OCI-LY3 (cell line): Measurements from ENCODE around the gene ABCG1.

ENCODE experiments used
- H2AFZ ChIP-seq: fragments of 200-600, 300-600 bp; shearing (Covaris generic); 2 replicates; pipeline ENCODE4 v1.6.0; 2014; ENCODE audit warnings: antibody characterized with exemption, low read depth, low read length
- H3K27ac ChIP-seq: fragments of 200-600, 300-600 bp; sonication (generic); 2 replicates; pipeline ENCODE4 v1.5.1; 2014; ENCODE audit warnings: mild to moderate bottlenecking, low read length, moderate library complexity, mixed read lengths
- H3K27me3 ChIP-seq: fragments of 200-600, 300-600 bp; sonication (generic); 2 replicates; pipeline ENCODE4 v1.6.1; 2014; ENCODE audit warnings: low read depth, low read length, mixed read lengths
- H3K36me3 ChIP-seq: fragments of 200-600, 300-600 bp; sonication (generic); replicated peaks from 2 replicates; pipeline ENCODE3; 2014; ENCODE audit warnings: low read depth, low read length, mixed read lengths
- H3K4me1 ChIP-seq: fragments of 300-600, 200-600 bp; sonication (generic); 2 replicates; pipeline ENCODE4 v1.6.1; 2014; ENCODE audit warnings: low read length, mixed read lengths
- H3K4me2 ChIP-seq: fragments of 200-600, 300-600 bp; sonication (generic); 2 replicates; pipeline ENCODE4 v1.6.1; 2014; ENCODE audit warnings: low read length, mixed read lengths
- H3K4me3 ChIP-seq: fragments of 300-600, 200-600 bp; sonication (generic); 2 replicates; pipeline ENCODE4 v1.5.1; 2014; ENCODE audit warnings: antibody characterized with exemption, mild to moderate bottlenecking, low read length, moderate library complexity
- H3K79me2 ChIP-seq: fragments of 300-600, 200-600 bp; shearing (Covaris generic); 2 replicates; pipeline ENCODE4 v1.6.1; 2014; ENCODE audit warnings: mild to moderate bottlenecking, low read length, mixed read lengths
- H3K9ac ChIP-seq: fragments of 300-600, 200-600 bp; shearing (Covaris generic); 2 replicates; pipeline ENCODE4 v1.6.0; 2014; ENCODE audit warnings: mild to moderate bottlenecking, low read length, moderate library complexity
- H3K9me3 ChIP-seq: fragments of 200-600, 300-600 bp; shearing (Covaris generic); 2 replicates; pipeline ENCODE4 v1.6.1; 2014; ENCODE audit warnings: low read length, mixed read lengths; ENCODE audit not compliant: insufficient read depth
- H4K20me1 ChIP-seq: fragments of 200-600, 300-600 bp; sonication (generic); 2 replicates; pipeline ENCODE4 v1.6.1; 2016; ENCODE audit warnings: low read length, mixed read lengths; ENCODE audit not compliant: insufficient read depth
- CTCF ChIP-seq: fragments of 200-600, 300-600 bp; sonication (generic); IDR thresholded peaks from 2 replicates; pipeline ENCODE4 v1.5.1; 2014; ENCODE audit warnings: antibody characterized with exemption, low read length, low read depth
- EZH2phosphoT487 ChIP-seq: fragments of 200-600 bp; shearing (Covaris generic); IDR thresholded peaks from 2 replicates; pipeline ENCODE4 v1.6.1; 2018; ENCODE audit warnings: antibody characterized with exemption, mixed run types, low read depth

Gene ABCG1

DNA sequence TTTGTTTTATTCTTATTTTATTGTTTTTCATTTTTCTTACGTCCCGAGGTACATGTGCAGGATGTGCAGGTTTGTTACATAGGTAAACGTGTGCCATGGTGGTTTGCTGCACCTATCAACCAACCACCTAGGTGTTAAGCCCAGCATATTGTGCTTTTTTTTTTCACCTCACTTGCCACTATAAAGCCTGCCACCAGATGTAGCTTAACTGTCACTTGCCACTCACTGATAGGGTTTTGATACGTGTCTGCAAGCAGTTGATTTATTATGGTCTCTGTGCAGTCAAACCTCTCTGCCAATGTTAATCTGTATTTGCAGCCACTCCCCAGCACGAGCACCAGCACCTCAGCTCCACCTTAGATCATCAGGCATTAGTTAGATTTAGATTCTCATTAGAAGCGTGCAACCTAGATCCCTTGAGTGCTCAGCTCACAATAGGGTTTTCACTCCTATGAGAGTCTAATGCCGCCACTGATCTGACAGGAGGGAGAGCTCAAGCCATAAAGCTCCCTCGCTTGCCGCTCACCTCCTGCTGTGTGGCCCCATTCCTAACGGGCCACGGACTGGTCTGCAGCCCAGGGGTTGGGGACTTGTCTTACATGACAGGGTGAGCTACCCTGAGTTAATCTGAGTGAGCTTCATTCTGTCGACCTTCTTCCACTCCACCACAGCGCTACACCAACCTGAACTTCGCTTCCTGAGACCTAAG, 17.9 kb upstream of the ABCG1 start:
- Histone ChIP-seq H3K9me3 (no peaks in the 10 kb centered on the region), H3K27ac (no peak overlapping the region), H3K4me3 (no peak overlapping the region), H3K4me2 (no peak overlapping the region), H3K79me2 (no peaks in the 10 kb centered on the region), H3K4me1 (peaks cover 7% of the 10 kb centered on the region; the same call in 1 of the 2 replicates), H3K9ac (no peak overlapping the region), H3K36me3 (no peaks in the 10 kb centered on the region), H4K20me1 (no peaks in the 10 kb centered on the region), H3K27me3 (peaks cover 10% of the 10 kb centered on the region; the same call in 1 of the 2 replicates), H2AFZ (no peak overlapping the region)
- TF ChIP-seq CTCF (no peak), EZH2phosphoT487 (no peak)

- Histone ChIP-seq H3K9me3 (no peaks in the 10 kb centered on the region), H3K27ac (no peak overlapping the region), H3K4me3 (no peak overlapping the region), H3K27me3 (peaks cover 10% of the 10 kb centered on the region; the same call in 1 of the 2 replicates), H2AFZ (no peak overlapping the region), H3K4me1 (peaks cover 7% of the 10 kb centered on the region; the same call in 1 of the 2 replicates), H3K4me2 (no peak overlapping the region), H4K20me1 (no peaks in the 10 kb centered on the region), H3K36me3 (no peaks in the 10 kb centered on the region), H3K79me2 (no peaks in the 10 kb centered on the region), H3K9ac (no peak overlapping the region)
- TF ChIP-seq EZH2phosphoT487 (no peak), CTCF (no peak)
These were observed 17.3 kb upstream of the ABCG1 start for GRCh38 chr21:42201615-42202161.

DNA sequence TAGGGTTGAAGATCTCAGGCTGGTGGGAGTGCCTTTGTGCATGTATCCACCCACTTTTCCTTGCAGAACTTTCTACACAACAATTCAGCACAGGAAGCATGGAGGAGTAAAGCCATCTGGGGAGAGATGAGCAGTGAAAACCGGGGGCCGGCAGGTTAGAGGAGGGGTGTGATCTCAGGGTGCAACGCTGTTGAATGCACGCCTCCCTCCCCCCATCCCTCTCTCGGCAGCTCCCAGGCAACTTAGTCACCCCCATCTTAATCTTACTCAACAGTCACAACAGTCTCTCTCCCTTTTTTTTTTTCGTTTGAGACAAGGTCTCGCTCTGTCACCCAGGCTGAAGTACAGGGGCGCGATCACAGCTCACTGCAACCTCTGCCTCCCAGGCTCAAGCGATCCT, 16.6 kb upstream of the ABCG1 start:
- Histone ChIP-seq H4K20me1 (no peaks in the 10 kb centered on the region), H3K4me3 (no peak overlapping the region), H3K36me3 (no peaks in the 10 kb centered on the region), H3K27me3 (peaks cover 10% of the 10 kb centered on the region; the same call in 1 of the 2 replicates), H3K9me3 (no peaks in the 10 kb centered on the region), H3K9ac (no peak overlapping the region), H3K4me1 (peaks cover 7% of the 10 kb centered on the region; the same call in 1 of the 2 replicates), H2AFZ (no peak overlapping the region), H3K4me2 (no peak overlapping the region), H3K27ac (no peak overlapping the region), H3K79me2 (no peaks in the 10 kb centered on the region)
- TF ChIP-seq EZH2phosphoT487 (no peak), CTCF (no peak)

DNA sequence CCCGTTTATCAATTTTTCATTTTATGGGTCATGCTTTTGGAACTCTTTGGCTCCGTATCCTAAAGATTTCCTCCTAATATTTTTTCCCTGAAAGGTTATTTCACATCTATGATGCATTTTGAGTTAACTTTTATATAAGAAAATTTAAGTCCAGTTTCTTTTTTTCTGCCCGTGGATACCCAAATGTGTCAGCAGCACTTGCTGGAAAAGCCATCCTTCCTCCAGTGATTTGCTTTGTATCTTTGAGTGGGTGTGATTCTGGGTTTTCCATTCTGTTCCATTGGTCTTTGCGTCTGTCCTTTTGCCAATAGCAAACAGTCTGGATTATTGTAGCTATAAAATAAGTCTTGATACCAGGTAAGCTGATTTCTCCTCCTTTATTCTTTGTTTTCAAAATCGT, 15.6 kb upstream of the ABCG1 start:
- H3K27ac ChIP-seq, result no peak overlapping the region

More for the DNA sequence above, 15.6 kb upstream of the ABCG1 start:
- Histone ChIP-seq H4K20me1 (no peaks in the 10 kb centered on the region), H3K27me3 (peaks cover 10% of the 10 kb centered on the region; the same call in 1 of the 2 replicates), H3K36me3 (no peaks in the 10 kb centered on the region), H3K9ac (no peak overlapping the region), H3K4me1 (peaks cover 11% of the 10 kb centered on the region; the same call in 1 of the 2 replicates), H3K4me3 (no peak overlapping the region), H2AFZ (no peak overlapping the region), H3K9me3 (no peaks in the 10 kb centered on the region), H3K79me2 (no peaks in the 10 kb centered on the region), H3K4me2 (no peak overlapping the region)
- no peak for TF ChIP-seq CTCF
- TF ChIP-seq EZH2phosphoT487, result no peak
